Activated T-cell treated with anti-CD3 and anti-CD28 coated beads for 48 hours (primary cell): ENCODE results near the gene BRCA1.
"Not testable (repeated sequence)": the region's sequence is repeated elsewhere in the genome, so short reads cannot be mapped to it uniquely, and the experiment has no call there.

Experiments
- DNase-seq: peaks from one replicate; pipeline ENCODE4 v3.0.0-alpha.2; 2020; ENCODE audit warnings: low read depth

BRCA1 gene

GRCh38 chr17:43068570-43069367, 56.4 kb downstream of the BRCA1 start:
- no peak for DNase-seq

GRCh38 chr17:43062984-43063638, 62.1 kb downstream of the BRCA1 start:
- no peak for DNase-seq

DNA sequence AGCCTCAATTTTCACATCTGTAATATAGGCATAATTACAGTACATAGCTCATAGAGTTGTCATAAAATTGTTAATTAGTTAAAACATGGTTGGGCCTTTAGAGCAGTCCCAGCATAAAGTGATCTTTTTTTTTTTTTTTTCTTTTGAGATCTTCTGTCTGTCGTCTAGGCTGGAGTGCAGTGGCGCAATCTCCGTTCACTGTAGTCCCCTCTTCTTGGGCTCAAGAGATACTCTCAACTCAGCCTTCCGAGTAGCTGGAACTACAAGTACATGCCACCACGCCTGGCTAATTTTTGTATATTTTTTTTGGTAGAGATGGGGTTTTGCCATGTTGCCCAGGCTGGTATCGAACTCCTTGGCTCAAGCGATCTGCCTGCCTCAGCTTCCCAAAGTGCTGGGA, 69.1 kb downstream of the BRCA1 start:
- no peak for DNase-seq

GRCh38 chr17:43053008-43053407, 72.2 kb downstream of the BRCA1 start:
- not testable (repeated sequence) for DNase-seq

- DNase-seq = no peak
Measured at GRCh38 chr17:43051969-43052368, 73.2 kb downstream of the BRCA1 start.

GRCh38 chr17:43044024-43044423, 81.1 kb downstream of the BRCA1 start:
- DNase-seq = no peak

DNA sequence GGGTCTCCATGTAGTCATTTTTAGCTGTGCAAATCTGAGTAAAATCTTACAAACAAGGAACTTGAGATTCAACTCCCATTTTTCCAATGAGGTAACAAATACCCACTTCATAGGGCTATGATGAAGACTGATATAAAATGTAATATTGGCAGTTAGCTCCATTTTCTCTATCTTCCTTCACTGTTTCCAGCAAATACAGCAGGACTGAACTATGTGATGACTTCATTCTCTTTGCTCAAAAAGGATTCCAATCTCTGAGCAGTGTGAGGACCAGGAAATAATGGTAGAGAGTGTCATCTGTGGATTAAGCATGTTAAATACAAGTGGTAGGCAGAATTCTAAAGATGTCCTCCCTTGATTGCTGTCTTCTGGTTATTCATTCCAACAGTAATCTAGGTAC, 81.9 kb downstream of the BRCA1 start:
- no peak for DNase-seq

- no peak for DNase-seq
Measured at GRCh38 chr17:43042025-43042628, 83.0 kb downstream of the BRCA1 start.

DNA sequence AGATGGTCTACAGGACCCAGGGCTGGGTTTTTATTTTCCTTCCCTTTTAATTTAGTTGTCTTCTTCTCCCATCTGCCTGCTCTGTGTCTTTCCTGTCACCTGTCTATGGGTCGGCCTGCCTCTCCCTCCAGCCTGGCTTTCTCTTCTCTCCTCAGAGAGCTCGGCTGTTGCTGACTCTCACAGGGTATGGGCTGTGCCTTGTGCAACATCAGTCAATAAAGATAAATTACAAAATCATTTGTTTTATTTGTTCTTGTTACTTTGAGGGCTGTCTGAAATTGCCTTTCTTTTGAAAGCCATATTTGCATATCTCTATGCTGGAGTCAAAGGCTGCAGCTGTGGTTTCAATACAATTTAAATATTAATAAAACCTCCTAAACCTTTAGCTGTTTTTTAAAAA, 84.5 kb downstream of the BRCA1 start:
- DNase-seq = no peak

GRCh38 chr17:43039646-43040045, 85.5 kb downstream of the BRCA1 start:
- no peak for DNase-seq

DNA sequence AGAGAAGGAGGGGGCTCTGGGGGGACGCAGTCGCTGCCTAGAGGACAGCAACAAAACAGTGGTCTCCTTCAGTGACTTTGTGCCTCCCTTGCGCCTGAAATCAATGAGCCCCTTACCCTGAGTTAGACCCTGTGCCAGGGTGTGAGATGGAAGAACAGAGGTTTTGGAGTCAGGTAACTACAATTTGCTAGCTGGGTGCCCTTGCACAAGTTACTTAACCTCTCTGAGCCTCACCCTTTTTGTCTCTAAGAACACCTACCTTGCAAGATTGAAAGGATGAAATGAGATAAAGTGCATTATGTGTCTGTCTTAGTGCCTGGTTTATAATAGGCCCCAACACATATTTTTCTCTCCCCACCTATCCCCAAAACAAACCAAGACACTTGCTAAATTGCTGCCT, 90.3 kb downstream of the BRCA1 start:
- no peak for DNase-seq

DNA sequence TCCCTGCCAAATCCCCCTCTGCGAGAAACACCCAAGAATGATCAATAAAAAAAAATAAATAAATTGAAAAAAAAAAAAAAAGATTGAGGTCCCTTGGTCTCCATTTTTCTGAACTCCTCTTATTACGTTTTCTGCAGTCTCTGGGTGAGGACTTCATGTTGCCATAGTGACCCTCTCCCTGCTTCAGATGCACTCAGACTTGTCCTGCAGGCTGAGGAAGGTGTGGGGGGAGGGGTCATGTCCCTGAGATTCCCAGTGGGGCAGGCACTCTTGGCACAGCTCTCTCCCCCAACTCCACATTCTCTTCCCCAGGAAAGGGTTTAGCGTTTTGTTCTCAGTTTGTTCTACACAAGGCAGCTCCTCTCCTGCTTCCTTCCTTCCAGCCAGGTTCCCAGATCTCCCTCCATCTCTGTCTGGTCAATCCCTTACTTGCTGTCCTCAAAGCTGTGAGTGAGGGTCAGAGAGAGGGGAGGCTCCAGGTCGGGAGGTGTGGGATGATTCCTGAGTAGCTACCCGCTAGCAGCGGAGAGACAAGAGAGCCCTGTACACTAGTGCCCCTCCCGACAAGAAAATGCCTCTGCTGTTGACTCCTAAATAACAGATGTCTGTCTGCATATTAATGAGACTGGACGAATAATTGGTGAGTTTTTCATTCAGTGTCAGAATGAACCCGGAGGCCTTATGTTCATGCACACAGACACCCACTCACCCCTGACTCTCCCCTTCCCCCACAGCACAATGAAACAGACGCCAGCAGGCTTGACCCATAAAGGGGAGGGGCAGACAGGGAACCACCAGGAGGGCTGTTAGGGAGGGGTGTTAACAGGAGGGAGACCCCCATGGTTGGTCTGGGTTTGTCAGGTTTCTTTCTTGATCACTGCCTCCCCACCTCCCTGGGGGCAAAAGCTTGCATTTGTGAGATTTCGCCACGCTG, 90.9 kb downstream of the BRCA1 start:
- no peak for DNase-seq

- no peak for DNase-seq
Measured at GRCh38 chr17:43031666-43032065, 93.5 kb downstream of the BRCA1 start.

- no peak for DNase-seq
Measured at GRCh38 chr17:43030137-43030767, 94.9 kb downstream of the BRCA1 start.

DNA sequence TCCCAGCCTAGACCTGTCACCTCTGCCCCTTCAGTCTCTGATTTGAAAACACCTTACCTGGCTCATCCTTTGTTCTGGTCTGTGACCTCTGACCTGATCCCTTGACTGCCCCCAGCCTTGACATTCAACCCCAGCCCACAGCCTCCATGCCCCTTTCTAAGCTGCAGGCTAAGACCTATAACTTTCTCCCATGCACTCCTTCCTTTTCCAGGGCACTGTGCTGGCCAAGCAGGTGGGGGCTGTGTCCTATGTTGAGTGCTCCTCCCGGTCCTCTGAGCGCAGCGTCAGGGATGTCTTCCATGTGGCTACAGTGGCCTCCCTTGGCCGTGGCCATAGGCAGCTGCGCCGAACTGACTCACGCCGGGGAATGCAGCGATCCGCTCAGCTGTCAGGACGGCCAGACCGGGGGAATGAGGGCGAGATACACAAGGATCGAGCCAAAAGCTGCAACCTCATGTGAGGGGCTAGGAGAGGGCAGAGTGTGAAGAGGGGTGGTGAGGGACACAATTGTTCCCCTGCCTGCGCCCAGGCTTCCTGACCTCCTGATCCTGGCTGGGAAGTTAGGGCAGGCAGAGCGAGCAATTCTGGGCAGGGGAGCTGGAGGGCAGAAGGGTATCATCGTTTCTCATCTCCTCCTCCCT, 96.8 kb downstream of the BRCA1 start:
- DNase-seq = no peak

GRCh38 chr17:43027091-43028032, 97.8 kb downstream of the BRCA1 start:
- no peak for DNase-seq

- DNase-seq = no peak
Measured at GRCh38 chr17:43026595-43026994, 98.6 kb downstream of the BRCA1 start.

- no peak for DNase-seq
Measured at GRCh38 chr17:43025766-43026537, 99.2 kb downstream of the BRCA1 start.

DNA sequence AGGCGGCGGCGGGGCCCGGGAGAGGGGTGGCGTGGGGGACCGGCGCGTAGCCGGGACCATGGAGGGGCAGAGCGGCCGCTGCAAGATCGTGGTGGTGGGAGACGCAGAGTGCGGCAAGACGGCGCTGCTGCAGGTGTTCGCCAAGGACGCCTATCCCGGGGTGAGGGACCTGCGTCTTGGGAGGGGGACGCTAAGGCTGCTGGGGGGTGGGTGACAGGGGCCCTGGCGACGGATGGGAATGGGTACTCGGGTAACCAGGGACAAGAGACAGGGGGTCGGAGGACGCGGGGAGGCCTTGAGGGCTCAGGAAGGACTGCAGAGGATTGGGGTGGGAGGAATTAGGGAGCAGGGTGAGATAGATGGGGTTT, 99.9 kb downstream of the BRCA1 start:
- no peak for DNase-seq
